ENCODE results near the gene TASOR2.

Gene TASOR2

DNA sequence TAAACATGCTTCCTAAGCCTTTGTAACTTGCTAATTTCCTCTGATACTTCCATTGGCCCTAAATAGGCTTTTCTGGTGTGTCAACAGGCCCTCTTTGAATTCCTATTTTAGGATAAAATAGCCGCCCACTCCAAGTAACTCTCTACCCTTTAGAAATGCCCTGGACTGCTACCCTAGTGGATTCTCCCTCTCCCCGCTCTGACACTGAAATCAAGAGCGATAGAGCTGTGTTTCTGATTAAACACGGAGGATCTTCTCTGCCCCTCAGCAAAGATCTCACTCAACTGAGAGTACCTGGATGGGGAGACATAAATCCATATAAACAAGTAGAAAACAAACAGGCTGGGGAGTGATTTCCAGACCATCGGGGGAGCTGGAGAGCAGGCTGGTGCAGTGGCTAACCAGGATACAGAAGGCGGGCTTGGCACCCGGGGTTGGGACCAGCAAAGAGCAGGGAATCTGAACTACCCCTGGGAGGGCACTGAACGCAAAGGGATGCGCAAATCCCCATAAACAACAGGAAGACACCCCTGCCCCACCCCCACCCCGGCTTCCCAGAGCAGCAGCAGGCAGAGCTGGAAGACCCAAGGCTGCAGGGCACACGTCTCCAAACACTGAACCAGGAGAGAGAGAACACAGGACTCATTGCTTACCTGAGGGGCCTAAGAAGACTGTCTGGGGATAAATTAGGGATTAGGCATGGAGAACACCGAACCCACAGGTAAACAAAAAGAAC is 20.8 kb upstream of the TASOR2 start:
- TF ChIP-seq, protein P1, sequence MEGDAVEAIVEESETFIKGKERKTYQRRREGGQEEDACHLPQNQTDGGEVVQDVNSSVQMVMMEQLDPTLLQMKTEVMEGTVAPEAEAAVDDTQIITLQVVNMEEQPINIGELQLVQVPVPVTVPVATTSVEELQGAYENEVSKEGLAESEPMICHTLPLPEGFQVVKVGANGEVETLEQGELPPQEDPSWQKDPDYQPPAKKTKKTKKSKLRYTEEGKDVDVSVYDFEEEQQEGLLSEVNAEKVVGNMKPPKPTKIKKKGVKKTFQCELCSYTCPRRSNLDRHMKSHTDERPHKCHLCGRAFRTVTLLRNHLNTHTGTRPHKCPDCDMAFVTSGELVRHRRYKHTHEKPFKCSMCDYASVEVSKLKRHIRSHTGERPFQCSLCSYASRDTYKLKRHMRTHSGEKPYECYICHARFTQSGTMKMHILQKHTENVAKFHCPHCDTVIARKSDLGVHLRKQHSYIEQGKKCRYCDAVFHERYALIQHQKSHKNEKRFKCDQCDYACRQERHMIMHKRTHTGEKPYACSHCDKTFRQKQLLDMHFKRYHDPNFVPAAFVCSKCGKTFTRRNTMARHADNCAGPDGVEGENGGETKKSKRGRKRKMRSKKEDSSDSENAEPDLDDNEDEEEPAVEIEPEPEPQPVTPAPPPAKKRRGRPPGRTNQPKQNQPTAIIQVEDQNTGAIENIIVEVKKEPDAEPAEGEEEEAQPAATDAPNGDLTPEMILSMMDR (conservative IDR thresholded peaks at IDR 0.05; ENCODE audit: low read depth, low read length) = no peak
- DNase-seq (ENCODE audit: low read depth) = no peak
- no peak overlapping the region for H3K4me3 ChIP-seq (ENCODE audit: low read depth, low read length)

DNA sequence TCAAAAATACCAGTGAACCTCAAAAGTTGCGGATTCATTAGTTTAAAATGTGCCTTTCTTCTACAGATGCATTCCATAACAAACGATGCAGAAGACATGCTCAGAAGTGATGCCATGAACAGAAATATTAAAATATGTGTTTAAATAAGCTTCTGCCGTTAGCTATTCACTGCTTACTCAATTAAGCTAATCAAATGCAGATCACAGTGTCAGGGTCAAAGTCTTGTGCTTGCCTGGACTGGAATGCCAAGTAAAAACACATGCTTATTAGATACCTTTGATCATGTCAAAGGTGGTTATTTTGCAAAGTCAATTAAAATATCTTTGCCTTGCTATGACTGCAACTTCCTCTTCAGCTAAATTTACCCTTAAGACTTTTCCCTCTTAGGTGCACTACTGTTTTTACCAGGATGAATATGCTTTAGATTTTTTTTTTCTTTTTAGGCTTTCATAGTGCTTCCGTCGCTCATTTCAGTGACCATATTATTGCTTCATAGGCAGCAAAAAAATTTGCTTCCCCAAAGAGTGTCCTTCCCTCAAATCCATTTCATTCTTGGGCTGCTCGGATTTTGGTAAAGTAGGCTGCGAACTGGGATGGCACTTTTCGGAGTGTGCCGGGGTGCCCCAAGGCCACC is 19.1 kb upstream of the TASOR2 start:
- peak overlapping the region; percentile 85 for H3K4me3 ChIP-seq (ENCODE audit: low read depth, low read length)
- no peak for DNase-seq (ENCODE audit: low read depth)
- TF ChIP-seq, protein P1 (conservative IDR thresholded peaks at IDR 0.05; ENCODE audit: low read depth, low read length) = no peak

DNA sequence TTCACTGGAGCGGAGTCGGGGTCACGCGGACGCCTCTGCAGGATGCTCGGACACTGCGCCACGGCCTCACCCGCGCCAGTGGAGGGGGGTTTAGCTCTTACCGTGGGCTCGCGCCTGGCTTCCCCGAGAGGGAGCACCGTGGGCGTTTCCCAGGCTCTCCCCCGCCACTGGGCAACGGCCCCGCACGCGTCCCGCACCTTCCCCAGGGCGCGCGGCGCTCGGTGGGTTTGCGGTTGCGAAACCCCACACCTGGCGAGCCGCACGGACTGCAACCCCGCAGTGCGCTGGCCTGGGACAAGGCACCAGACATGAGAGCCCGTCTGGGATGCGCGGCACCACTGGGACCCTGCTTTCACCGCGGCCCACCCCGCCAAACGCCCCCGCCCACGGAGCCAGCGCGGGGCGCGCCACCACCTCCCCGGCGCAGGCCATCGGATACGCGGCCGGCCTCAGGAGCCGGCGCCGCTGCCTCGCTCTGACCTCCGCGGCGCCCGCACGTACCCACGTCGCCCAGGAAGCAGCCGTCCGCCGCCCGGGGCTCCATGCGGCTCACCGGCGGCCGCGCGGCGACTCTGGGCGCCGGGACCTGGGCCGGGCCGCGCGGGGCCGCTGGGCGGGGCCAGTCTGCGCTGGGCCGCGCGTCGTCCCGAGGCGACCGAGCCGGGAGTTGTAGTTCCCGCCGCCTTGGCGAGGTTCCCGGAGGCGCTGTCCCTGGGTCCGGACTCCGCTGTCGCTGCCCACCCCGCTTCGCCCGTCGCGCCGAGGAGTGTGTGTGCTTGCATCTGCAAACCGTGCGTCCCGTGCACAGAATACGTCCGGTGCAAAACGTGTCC is 18.4 kb upstream of the TASOR2 start, which contains the start of gene ASB13:
Gene ASB13, minus strand, starts transcription at position 588 of the 833 bp plus-strand sequence. Its CDS starts 44 bp downstream, at position 544.
- DNase-seq (ENCODE audit: low read depth) = peak; percentile 21
- TF ChIP-seq, protein P1 (conservative IDR thresholded peaks at IDR 0.05; ENCODE audit: low read depth, low read length) = no peak
- H3K4me3 ChIP-seq (ENCODE audit: low read depth, low read length) = peak within 1 kb of the TSS; percentile 85

DNA sequence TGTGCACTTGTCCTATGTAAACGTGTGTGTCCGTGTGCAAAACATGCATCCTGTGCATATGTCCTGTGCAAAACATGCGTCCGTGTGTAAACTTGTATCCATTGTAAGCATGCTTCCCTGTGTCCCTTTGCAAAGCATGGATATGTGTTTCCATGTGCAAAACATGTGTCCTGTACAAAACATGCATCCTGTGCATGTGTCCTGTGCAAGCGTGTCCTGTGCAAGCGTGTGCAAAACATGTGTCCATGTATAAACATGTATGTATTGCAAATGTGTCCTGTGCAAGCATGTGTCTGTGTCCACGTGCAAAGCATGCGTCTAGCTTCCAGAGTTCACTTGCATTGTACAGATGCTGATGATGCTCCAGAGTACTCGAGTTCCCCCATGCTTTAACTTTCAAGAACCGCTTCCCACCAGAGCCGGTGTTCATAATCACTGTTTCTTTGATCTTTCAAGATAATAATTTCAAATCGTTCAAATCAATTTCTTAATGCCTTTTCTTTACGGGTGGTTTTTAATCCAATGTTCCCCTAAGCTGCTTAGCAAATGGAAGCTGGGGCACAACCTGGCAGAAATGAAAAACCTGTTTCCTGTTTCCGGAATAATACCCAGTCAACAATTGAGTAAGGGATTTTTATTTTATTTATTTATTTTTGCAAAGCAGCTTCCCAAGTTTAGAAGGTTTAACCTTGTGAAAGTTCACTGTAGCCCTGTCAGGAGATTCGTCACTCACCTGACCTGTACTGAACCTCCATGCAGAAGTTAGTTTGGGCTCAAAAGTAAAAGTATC is 17.6 kb upstream of the TASOR2 start:
- TF ChIP-seq, protein P1 (conservative IDR thresholded peaks at IDR 0.05; ENCODE audit: low read depth, low read length) = no peak
- H3K4me3 ChIP-seq (ENCODE audit: low read depth, low read length) = peak overlapping the region; percentile 85
- DNase-seq (ENCODE audit: low read depth) = no peak

DNA sequence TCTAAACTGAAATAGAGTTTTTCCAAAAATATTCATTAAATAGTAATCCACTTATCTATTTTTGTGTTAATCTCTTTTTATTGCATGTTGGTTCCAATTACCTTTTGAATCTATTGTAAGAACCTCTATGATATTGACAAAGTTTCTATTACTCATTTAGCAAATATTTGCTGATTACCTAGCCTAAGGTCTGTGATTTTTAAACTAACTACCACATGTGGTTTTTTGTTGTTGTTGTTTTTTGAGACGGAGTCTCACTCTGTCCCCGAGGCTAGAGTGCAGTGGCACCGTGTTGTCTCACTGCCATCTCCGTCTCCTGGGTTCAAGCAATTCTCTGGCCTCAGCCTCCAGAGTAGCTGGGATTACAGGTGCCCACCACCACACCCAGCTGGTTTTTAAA is 16.2 kb upstream of the TASOR2 start:
- DNase-seq (ENCODE audit: low read depth) = no peak
- TF ChIP-seq, protein P1 (conservative IDR thresholded peaks at IDR 0.05; ENCODE audit: low read depth, low read length) = no peak
- H3K4me3 ChIP-seq (ENCODE audit: low read depth, low read length) = no peak overlapping the region

DNA sequence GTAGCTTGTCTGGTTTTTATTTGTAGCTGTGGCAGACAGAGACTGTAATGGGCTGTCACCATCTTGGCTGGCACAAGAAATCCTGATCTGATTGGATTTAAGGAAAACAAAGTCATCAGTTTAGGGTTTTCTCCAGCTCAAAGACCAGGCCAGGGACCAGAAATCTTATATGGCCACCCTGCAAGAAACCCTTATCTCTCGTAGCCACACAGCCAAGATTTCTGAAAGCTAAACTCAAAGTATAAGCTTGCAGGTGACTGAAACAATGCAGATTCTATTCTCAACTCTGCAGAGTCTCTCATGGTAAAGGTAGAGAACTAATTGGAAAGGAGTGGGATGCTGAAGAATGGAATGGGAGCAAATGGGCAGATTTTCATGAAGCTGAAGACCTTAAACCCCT is 15.0 kb upstream of the TASOR2 start:
- TF ChIP-seq, protein P1 (conservative IDR thresholded peaks at IDR 0.05; ENCODE audit: low read depth, low read length) = no peak
- H3K4me3 ChIP-seq (ENCODE audit: low read depth, low read length) = no peak overlapping the region
- no peak for DNase-seq (ENCODE audit: low read depth)
